Esophagus squamous epithelium (tissue), 4 donors: ENCODE measurements around the gene TSKS.

Experiments
- POLR2A ChIP-seq, 4 donors: fragments of 450-650 bp; IDR thresholded peaks; one replicate each; pipeline ENCODE4 v1.6.1; 2017; ENCODE audit warnings: antibody characterized with exemption in 4 of 4, mild to moderate bottlenecking in 4 of 4, moderate library complexity in 3 of 4
- TF ChIP-seq, protein P1 (sequence below), 6 experiments: fragments of 450-650 bp in 4 of 6; fragments of 200-600 bp in 2 of 6; sonication (generic) in 2 of 6; IDR thresholded peaks; one replicate each; pipeline ENCODE4 v1.5.1; 2016 to 2019; ENCODE audit warnings: antibody characterized with exemption in 6 of 6, mild to moderate bottlenecking in 4 of 6, moderate library complexity in 4 of 6

- TF ChIP-seq, protein P1, sequence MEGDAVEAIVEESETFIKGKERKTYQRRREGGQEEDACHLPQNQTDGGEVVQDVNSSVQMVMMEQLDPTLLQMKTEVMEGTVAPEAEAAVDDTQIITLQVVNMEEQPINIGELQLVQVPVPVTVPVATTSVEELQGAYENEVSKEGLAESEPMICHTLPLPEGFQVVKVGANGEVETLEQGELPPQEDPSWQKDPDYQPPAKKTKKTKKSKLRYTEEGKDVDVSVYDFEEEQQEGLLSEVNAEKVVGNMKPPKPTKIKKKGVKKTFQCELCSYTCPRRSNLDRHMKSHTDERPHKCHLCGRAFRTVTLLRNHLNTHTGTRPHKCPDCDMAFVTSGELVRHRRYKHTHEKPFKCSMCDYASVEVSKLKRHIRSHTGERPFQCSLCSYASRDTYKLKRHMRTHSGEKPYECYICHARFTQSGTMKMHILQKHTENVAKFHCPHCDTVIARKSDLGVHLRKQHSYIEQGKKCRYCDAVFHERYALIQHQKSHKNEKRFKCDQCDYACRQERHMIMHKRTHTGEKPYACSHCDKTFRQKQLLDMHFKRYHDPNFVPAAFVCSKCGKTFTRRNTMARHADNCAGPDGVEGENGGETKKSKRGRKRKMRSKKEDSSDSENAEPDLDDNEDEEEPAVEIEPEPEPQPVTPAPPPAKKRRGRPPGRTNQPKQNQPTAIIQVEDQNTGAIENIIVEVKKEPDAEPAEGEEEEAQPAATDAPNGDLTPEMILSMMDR (IDR thresholded peaks at IDR 0.05): no peak
- TF ChIP-seq POLR2A (IDR thresholded peaks at IDR 0.05): no peak
Observed at GRCh38 chr19:49738268-49738667, 24.8 kb downstream of the TSKS start.
